ENCODE results near the gene CAB39.

DNA sequence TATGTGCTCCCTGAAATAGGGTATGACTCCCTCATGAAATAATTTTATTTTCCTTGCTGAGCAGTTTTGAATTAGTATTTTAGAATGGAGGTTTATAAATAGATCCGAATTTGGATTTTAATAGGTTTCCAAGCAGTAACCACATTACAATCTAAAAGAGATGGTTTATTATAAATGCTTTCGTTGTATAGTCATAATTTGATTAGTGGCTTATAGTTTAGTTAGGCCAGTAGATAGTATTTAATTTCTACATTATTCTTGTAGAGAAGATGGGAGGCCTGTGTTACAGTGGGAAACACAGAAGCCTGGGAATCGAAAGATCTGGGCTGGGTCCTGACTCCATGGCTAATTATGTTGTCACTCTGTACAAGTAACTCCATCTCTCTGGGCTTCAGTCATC lies 6.7 kb downstream of the CAB39 start:
- TF ChIP-seq EZH2phosphoT487 (IDR thresholded peaks at IDR 0.05) = no peak
- TF ChIP-seq, protein P1, sequence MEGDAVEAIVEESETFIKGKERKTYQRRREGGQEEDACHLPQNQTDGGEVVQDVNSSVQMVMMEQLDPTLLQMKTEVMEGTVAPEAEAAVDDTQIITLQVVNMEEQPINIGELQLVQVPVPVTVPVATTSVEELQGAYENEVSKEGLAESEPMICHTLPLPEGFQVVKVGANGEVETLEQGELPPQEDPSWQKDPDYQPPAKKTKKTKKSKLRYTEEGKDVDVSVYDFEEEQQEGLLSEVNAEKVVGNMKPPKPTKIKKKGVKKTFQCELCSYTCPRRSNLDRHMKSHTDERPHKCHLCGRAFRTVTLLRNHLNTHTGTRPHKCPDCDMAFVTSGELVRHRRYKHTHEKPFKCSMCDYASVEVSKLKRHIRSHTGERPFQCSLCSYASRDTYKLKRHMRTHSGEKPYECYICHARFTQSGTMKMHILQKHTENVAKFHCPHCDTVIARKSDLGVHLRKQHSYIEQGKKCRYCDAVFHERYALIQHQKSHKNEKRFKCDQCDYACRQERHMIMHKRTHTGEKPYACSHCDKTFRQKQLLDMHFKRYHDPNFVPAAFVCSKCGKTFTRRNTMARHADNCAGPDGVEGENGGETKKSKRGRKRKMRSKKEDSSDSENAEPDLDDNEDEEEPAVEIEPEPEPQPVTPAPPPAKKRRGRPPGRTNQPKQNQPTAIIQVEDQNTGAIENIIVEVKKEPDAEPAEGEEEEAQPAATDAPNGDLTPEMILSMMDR (IDR thresholded peaks at IDR 0.05) = no peak
- TF ChIP-seq EZH2 (IDR thresholded peaks at IDR 0.05) = no peak

Data from neural progenitor cell (in vitro differentiated cells).